Measurements from ENCODE around the gene COLQ.

DNA sequence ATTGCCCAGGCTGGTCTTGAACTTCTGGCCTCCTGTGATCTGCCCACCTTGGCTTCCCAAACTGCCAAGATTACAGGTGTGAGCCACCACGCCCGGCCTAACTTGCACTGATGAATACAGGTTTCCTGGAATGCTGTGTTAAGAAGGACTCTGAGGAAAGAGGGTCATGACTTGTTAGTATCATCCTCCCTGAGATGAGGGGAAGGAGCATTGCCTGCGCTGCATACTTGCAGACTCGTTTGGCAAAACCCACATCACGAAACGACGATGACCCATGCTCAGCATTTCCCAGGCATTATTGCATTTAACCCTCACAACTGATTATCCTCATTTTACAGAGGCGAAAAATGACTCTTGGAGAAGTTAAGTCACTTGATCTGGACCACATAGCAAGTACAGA lies 18.9 kb downstream of the COLQ start:
- TF ChIP-seq, protein P1, sequence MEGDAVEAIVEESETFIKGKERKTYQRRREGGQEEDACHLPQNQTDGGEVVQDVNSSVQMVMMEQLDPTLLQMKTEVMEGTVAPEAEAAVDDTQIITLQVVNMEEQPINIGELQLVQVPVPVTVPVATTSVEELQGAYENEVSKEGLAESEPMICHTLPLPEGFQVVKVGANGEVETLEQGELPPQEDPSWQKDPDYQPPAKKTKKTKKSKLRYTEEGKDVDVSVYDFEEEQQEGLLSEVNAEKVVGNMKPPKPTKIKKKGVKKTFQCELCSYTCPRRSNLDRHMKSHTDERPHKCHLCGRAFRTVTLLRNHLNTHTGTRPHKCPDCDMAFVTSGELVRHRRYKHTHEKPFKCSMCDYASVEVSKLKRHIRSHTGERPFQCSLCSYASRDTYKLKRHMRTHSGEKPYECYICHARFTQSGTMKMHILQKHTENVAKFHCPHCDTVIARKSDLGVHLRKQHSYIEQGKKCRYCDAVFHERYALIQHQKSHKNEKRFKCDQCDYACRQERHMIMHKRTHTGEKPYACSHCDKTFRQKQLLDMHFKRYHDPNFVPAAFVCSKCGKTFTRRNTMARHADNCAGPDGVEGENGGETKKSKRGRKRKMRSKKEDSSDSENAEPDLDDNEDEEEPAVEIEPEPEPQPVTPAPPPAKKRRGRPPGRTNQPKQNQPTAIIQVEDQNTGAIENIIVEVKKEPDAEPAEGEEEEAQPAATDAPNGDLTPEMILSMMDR (IDR thresholded peaks at IDR 0.05): no peak
- TF ChIP-seq POLR2A (IDR thresholded peaks at IDR 0.05): no peak
